Neutrophil (primary cell): ENCODE results near the gene DACH1.

Experiments
- H3K27ac ChIP-seq: fragments of 200-600 bp; sonication (generic); 2 replicates; pipeline ENCODE4 v1.5.1; 2016; ENCODE audit warnings: mild to moderate bottlenecking, moderate library complexity
- H3K27me3 ChIP-seq: fragments of 200-600 bp; sonication (generic); 2 replicates; pipeline ENCODE4 v1.6.0; 2016; ENCODE audit warnings: mild to moderate bottlenecking
- H3K36me3 ChIP-seq: fragments of 200-600 bp; sonication (generic); 2 replicates; pipeline ENCODE4 v1.5.1; 2017
- H3K4me1 ChIP-seq, 2 experiments: fragments of 200-600 bp in 1 of 2; sonication (generic) in 1 of 2; 1 replicate in 1 of 2; 2 replicates in 1 of 2; pipeline versions ENCODE4 v1.5.1 to v1.6.1; 2013 to 2016; ENCODE audit warnings: low read depth in 1 of 2, low read length in 1 of 2, mild to moderate bottlenecking in 1 of 2, moderate library complexity in 1 of 2; ENCODE audit not compliant: control insufficient read depth in 1 of 2, insufficient read depth in 1 of 2
- H3K4me3 ChIP-seq, 2 experiments: fragments of 200-600 bp in 1 of 2; sonication (generic) in 1 of 2; 1 replicate in 1 of 2; 2 replicates in 1 of 2; pipeline ENCODE4 v1.5.1; 2013 to 2016; ENCODE audit warnings: low read depth in 1 of 2, low read length in 1 of 2, mild to moderate bottlenecking in 1 of 2, moderate library complexity in 1 of 2
- H3K9me3 ChIP-seq: fragments of 200-600 bp; sonication (generic); 2 replicates; pipeline ENCODE4 v1.5.1; 2016
- CTCF ChIP-seq: fragments of 200-600 bp; sonication (generic); IDR thresholded peaks from 2 replicates; pipeline ENCODE4 v1.5.1; 2016; ENCODE audit warnings: antibody characterized with exemption

Gene DACH1

GRCh38 chr13:71643448-71643860 lies 223.6 kb downstream of the DACH1 start:
- Histone ChIP-seq H3K27me3 (no peaks in the 10 kb centered on the region), H3K4me1 (peaks cover 17 to 25% of the 10 kb centered on the region in 2 experiments), H3K4me3 (no peak overlapping the region), H3K27ac (no peak overlapping the region), H3K36me3 (no peaks in the 10 kb centered on the region), H3K9me3 (no peaks in the 10 kb centered on the region)
- no peak for TF ChIP-seq CTCF

DNA sequence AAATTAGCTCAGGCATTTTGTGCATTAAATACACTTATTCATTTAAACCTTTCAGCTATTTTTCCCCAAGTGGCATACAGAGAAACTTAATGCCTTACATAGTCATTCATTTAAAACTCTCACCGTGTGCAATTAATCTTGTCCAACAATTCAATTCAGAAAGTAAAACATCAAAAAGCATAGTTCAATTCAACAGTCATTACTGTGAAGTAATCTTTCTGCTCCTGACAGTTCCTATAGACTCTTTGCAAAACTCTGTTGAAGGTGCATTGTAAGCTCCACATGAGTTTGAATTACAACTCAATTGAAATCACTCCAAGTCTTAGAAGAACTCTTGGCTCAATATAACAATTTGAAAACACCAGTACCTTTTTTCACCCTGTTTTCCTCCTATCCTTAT lies 228.3 kb downstream of the DACH1 start:
- peaks cover 0 to 11% of the 10 kb centered on the region in 2 experiments for H3K4me1 ChIP-seq
- TF ChIP-seq CTCF: no peak
- H3K9me3 ChIP-seq: no peaks in the 10 kb centered on the region
- H3K4me3 ChIP-seq: no peak overlapping the region
- H3K27me3 ChIP-seq: no peaks in the 10 kb centered on the region
- no peak overlapping the region for H3K27ac ChIP-seq
- H3K36me3 ChIP-seq: no peaks in the 10 kb centered on the region

- Histone ChIP-seq H3K9me3 (no peaks in the 10 kb centered on the region), H3K27me3 (no peaks in the 10 kb centered on the region), H3K4me1 (peaks cover 0 to 5% of the 10 kb centered on the region in 2 experiments), H3K4me3 (no peak overlapping the region), H3K27ac (no peak overlapping the region), H3K36me3 (no peaks in the 10 kb centered on the region)
- TF ChIP-seq CTCF: no peak
Observed at GRCh38 chr13:71634602-71635443, 232.2 kb downstream of the DACH1 start.

DNA sequence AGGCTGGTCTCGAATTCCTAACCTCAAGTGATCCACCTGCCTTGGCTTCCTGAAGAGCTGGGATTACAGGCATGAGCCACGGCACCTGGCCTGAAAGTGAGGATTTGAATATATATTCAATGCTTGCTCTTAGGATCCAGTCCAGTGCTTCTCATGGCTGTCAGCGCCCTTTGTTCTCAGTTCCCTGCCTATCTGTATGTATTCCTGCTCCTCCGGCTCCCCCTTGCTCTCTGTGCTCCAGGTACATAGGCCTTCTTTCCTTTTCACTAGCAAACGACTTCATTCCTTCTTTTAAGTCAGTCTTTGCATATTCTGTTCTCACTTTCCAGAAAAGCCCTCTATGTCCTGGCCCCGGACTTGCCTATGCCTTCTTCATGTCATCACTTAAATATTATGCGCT lies 232.8 kb downstream of the DACH1 start:
- Histone ChIP-seq H3K9me3 (no peaks in the 10 kb centered on the region), H3K4me3 (no peak overlapping the region), H3K27ac (no peak overlapping the region), H3K36me3 (no peaks in the 10 kb centered on the region), H3K27me3 (no peaks in the 10 kb centered on the region), H3K4me1 (peaks cover 0 to 5% of the 10 kb centered on the region in 2 experiments)
- TF ChIP-seq CTCF: no peak

DNA sequence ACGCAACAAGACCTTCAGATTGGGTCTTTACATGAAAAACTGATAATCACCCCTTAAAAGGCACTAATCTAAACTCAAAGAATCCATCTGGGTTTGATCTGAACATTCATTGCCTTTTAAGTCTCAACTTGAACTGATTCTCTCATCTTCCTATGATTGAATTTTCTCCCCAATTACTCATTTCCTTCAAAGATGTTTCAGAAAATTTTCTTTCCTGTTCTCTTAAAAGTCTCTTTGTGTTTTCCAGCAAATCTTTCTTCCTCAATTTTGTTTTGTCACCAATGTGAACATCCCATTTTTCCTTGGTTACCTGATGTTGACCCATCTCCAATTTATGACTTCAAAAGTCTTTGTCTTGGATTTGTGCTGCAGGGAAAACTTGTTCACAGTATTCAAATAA lies 234.3 kb downstream of the DACH1 start:
- H3K27ac ChIP-seq: no peak overlapping the region
- no peak for TF ChIP-seq CTCF
- H3K4me1 ChIP-seq: peaks cover 0 to 5% of the 10 kb centered on the region in 2 experiments
- no peaks in the 10 kb centered on the region for H3K27me3 ChIP-seq
- no peaks in the 10 kb centered on the region for H3K36me3 ChIP-seq
- H3K9me3 ChIP-seq: no peaks in the 10 kb centered on the region
- no peak overlapping the region for H3K4me3 ChIP-seq
